ENCODE data around the gene ZFR2. TPM values are rescaled to one million over a fixed set of nuclear protein-coding genes. Genes with fewer than 3 reads are reported as not detected.

ZFR2 gene
- total RNA-seq, 3 donors from 2014 or later = 0.66 TPM; not detected in 2

DNA sequence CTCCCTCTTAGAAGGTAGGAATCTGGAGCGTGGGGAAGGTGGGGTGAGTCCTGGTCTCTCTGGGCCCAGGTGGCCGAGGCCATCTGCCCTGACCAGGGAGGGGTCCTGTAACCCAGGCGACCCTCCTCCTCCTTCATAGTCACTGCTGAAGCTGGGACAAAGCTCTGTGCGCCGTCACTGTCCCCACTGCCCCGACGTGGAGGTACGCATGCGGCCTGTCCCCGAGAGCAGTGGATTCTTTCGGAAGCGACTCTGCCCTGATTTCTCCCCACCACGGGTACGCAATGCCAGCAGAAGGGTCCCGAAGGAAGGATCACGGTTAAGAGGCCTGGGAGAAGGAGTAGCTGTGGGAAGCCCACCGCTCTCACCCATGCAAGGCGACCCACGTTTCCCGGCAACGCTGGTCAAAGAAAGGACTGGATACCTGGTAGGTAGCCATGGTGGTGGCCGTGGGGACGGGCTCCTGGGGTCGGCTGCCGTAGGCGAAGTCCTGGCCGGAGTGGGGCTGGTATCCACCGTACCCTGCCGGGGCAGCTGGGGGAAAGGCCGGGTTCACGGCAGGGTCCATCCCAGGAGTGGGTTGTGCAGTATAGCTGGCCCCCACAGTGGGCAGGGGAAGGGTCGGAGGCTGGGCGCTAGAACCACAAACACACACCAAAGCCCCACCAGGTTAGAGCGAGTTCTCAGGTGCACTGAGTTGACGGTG, 34.3 kb downstream of the ZFR2 start:
- no peak overlapping the region for H3K4me3 ChIP-seq
- H3K36me3 ChIP-seq (ENCODE audit: low read depth) = no peaks in the 10 kb centered on the region
- intact Hi-C loops (cut with DNase I, micrococcal nuclease) = no loop called here
- TF ChIP-seq, protein P1, sequence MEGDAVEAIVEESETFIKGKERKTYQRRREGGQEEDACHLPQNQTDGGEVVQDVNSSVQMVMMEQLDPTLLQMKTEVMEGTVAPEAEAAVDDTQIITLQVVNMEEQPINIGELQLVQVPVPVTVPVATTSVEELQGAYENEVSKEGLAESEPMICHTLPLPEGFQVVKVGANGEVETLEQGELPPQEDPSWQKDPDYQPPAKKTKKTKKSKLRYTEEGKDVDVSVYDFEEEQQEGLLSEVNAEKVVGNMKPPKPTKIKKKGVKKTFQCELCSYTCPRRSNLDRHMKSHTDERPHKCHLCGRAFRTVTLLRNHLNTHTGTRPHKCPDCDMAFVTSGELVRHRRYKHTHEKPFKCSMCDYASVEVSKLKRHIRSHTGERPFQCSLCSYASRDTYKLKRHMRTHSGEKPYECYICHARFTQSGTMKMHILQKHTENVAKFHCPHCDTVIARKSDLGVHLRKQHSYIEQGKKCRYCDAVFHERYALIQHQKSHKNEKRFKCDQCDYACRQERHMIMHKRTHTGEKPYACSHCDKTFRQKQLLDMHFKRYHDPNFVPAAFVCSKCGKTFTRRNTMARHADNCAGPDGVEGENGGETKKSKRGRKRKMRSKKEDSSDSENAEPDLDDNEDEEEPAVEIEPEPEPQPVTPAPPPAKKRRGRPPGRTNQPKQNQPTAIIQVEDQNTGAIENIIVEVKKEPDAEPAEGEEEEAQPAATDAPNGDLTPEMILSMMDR (IDR thresholded peaks at IDR 0.05) = no peak
- H3K9me3 ChIP-seq = no peaks in the 10 kb centered on the region
- no peak for DNase-seq
- no peak for ATAC-seq
- H3K4me1 ChIP-seq (ENCODE audit: low read depth) = no peaks in the 10 kb centered on the region

DNA sequence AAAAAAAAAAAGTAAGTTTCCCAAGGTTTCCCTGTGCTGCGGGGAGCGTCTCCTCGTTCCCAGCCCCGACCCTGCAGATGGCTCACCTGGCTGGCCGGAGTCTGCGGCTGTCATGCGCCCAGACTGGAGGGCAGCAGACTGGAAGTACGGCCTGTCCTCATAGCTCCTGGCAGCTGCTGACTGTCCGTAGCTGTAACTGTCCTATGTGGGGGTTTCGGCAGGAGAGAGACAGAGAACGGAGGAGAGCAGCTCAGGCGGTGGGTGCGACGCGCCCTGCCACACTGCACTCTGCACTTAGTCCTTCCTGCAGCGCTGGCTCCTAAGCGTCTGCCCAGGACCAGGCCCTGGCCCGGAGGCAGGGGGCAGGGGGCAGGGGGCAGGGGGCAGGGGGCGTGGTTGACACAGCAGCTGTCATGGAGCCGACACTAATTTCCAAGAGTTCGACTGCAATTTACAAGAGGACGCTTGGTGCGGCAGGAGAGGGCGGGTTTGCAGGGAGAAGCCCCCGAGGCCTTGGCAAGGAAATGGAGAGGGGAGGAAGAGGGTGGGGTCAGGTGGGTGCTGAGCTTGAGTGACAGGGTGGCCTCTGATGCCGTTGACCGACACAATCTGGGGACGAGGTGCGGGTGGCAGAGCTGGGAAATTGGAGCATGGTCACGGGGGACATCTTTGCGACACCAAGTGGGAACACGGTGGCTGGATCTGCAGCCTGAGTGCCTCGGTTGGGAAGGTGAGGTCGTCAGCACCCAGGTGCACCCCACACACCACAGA, 35.1 kb downstream of the ZFR2 start:
- TF ChIP-seq, protein P1 (IDR thresholded peaks at IDR 0.05) = no peak
- DNase-seq (no peak), ATAC-seq (no peak)
- no peaks in the 10 kb centered on the region for H3K9me3 ChIP-seq
- no peak overlapping the region for H3K4me3 ChIP-seq
- no peaks in the 10 kb centered on the region for H3K4me1 ChIP-seq (ENCODE audit: low read depth)
- intact Hi-C loops (cut with DNase I, micrococcal nuclease) = no loop called here
- H3K36me3 ChIP-seq (ENCODE audit: low read depth) = no peaks in the 10 kb centered on the region

DNA sequence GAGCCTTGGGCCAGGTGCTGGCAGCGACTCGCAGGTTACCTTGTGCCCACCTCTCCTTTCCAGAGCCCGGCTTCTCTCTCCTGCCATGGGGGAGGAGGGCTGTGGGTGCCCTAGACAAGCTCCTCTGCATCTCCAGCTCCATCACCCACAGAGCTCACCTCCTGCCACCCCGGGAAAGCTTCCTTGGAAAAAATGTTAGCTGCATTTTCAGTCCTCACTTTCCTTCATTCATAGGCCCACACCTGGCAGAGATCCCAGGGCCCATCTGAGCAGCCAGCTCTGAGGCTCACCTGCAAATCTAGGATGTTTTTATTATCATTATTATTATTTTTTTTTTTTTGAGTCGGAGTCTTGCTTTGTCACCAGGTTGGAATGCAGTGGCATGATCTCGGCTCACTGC, 36.8 kb downstream of the ZFR2 start:
- Histone ChIP-seq H3K4me3 (no peak overlapping the region), H3K4me1 (ENCODE audit: low read depth) (no peaks in the 10 kb centered on the region), H3K36me3 (ENCODE audit: low read depth) (no peaks in the 10 kb centered on the region), H3K9me3 (no peaks in the 10 kb centered on the region)
- no peak for ATAC-seq
- DNase-seq = no peak
- TF ChIP-seq, protein P1 (IDR thresholded peaks at IDR 0.05) = no peak
- intact Hi-C loops (cut with DNase I, micrococcal nuclease) = no loop called here

- ATAC-seq (no peak), DNase-seq (no peak)
- TF ChIP-seq, protein P1 (IDR thresholded peaks at IDR 0.05) = no peak
- no peaks in the 10 kb centered on the region for H3K9me3 ChIP-seq
- no peaks in the 10 kb centered on the region for H3K4me1 ChIP-seq (ENCODE audit: low read depth)
- H3K4me3 ChIP-seq = no peak overlapping the region
- H3K36me3 ChIP-seq (ENCODE audit: low read depth) = no peaks in the 10 kb centered on the region
- intact Hi-C loops (cut with DNase I, micrococcal nuclease) = no loop called here
Observed at GRCh38 chr19:3831601-3832000, 37.2 kb downstream of the ZFR2 start.

GRCh38 chr19:3830621-3831589, 37.9 kb downstream of the ZFR2 start:
- DNase-seq (no peak), ATAC-seq (no peak)
- intact Hi-C loops (cut with DNase I, micrococcal nuclease) = no loop called here
- Histone ChIP-seq H3K36me3 (ENCODE audit: low read depth) (no peaks in the 10 kb centered on the region), H3K4me3 (no peak overlapping the region), H3K9me3 (no peaks in the 10 kb centered on the region), H3K4me1 (ENCODE audit: low read depth) (no peaks in the 10 kb centered on the region)
- TF ChIP-seq, protein P1 (IDR thresholded peaks at IDR 0.05) = no peak
